Measurements from ENCODE around the gene TCF20.

GRCh38 chr22:42280836-42281235 lies 10.4 kb upstream of the TCF20 start:
- TF ChIP-seq CTCF (IDR thresholded peaks at IDR 0.05): no peak
- no peak for TF ChIP-seq POLR2A (IDR thresholded peaks at IDR 0.05)
- TF ChIP-seq EP300 (IDR thresholded peaks at IDR 0.05): no peak

All from tibial nerve (tissue), 4 donors.